Endothelial cell of umbilical vein (primary cell): ENCODE measurements around the gene ZNF12.

Experiments used
- CTCF ChIP-seq, 2 donors: IDR thresholded peaks; 1 replicate in 1 of 2; 2 replicates in 1 of 2; pipeline ENCODE4 v1.5.1; 2011; ENCODE audit warnings: low read length in 2 of 2, mild to moderate bottlenecking in 2 of 2, moderate library complexity in 2 of 2, control low read depth in 1 of 2, inconsistent platforms in 1 of 2, low read depth in 1 of 2; ENCODE audit not compliant: insufficient read depth in 1 of 2; ENCODE audit errors: extremely low read depth in 1 of 2
- EZH2 ChIP-seq: IDR thresholded peaks from 2 replicates; pipeline ENCODE4 v1.6.1; 2012; ENCODE audit warnings: borderline replicate concordance, low read depth, mild to moderate bottlenecking, moderate library complexity, low read length, inconsistent platforms; ENCODE audit not compliant: severe bottlenecking
- GATA2 ChIP-seq: IDR thresholded peaks from 2 replicates; pipeline ENCODE4 v1.7.0; 2011; ENCODE audit warnings: low read depth, mild to moderate bottlenecking, moderate library complexity, mixed read lengths, low read length; ENCODE audit not compliant: insufficient read length, insufficient read depth
- MAX ChIP-seq: IDR thresholded peaks from 2 replicates; pipeline ENCODE4 v1.6.1; 2011; ENCODE audit not compliant: insufficient read depth, insufficient read length
- POLR2A ChIP-seq: IDR thresholded peaks from 2 replicates; pipeline ENCODE4 v1.6.1; 2012; ENCODE audit warnings: low read depth, mild to moderate bottlenecking, control low read depth, low read length
- POLR2AphosphoS5 ChIP-seq: IDR thresholded peaks from 2 replicates; pipeline ENCODE4 v1.6.1; 2012; ENCODE audit warnings: low read depth, mild to moderate bottlenecking, control low read depth, low read length, moderate library complexity; ENCODE audit not compliant: insufficient read depth

GRCh38 chr7:6718124-6718523, 11.4 kb upstream of the ZNF12 start:
- peak in 1 of 2 donors; percentile 2 for TF ChIP-seq CTCF (IDR thresholded peaks at IDR 0.05; ENCODE audit: extremely low read depth in 1 of 2, insufficient read depth in 1 of 2, low read depth in 1 of 2, low read length in 2 of 2)
- TF ChIP-seq POLR2A = no peak
- TF ChIP-seq POLR2AphosphoS5 = no peak
- TF ChIP-seq MAX = no peak
- no peak for TF ChIP-seq GATA2
- TF ChIP-seq EZH2 = no peak
